ENCODE data around the gene TIMP4. TPM values are rescaled to one million over a fixed set of nuclear protein-coding genes. Genes with fewer than 3 reads are reported as not detected.

Gene TIMP4
- total RNA-seq, 1 experiment from 2014 or later = 0.46 TPM

DNA sequence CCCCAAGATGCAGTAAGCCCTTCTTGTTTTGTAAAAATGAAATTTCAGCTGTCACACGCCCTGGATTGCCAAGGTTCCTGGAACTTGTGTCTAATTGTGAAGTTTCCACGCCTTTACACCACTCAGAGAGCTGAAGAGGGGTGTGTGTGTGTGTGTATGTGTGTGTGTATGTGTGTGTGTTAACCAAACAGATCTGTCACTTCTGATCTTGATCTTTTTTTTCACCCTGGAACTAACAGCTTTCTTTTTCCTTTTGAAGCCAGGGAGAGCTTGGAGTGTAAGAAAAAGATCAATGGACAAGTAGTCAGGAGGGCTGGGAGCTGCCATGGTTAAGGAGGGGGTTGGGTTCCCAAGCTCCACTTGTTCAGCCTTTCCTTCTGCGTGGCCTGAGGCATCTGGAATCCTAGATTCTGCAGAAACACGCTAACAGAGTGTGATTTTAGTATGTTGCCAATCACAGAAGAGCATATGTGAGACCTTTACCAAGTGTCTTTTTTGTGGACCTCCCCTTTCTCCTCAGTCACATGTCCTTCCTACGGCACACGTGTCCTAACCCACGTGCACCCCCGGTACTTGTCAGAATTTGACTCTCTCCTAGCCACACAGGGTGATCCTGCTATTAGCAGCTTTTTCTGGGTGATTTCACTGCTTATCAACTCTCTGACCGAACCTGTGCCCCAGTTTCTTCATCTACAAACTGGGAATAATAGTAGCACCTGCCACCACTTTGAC lies 11.5 kb downstream of the TIMP4 start:
- no peak for DNase-seq (ENCODE audit: low read depth)

DNA sequence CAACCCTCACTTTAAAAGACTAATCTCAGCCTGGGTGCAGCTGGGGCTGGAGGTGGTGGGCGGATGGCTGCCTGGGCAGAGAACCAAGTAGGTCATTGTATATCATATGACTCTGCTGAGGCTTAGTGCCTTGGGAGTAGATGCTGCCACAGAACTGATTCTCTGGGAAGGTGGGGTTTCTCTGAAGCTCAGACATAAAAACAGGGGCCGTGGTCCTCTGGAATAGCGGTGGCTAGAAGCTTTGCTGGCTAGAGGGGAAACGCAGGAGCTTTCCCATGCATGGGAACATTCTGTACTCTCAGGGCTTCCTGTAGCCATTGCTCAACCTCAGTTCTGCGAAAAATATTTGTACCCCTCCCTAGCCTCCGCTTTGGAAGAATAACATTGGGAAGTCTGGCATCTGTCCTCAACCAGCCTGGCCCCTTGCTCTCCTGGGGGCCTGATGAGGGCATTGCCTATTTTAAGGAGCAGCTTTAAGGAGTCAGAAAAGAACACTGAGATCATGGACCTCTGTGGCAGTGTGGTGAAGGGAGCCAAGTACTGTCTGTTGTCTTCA lies 14.7 kb downstream of the TIMP4 start:
- DNase-seq (ENCODE audit: low read depth) = peak; percentile 90

- DNase-seq (ENCODE audit: low read depth) = no peak
Measured at GRCh38 chr3:12142476-12142875, 16.2 kb downstream of the TIMP4 start.

DNA sequence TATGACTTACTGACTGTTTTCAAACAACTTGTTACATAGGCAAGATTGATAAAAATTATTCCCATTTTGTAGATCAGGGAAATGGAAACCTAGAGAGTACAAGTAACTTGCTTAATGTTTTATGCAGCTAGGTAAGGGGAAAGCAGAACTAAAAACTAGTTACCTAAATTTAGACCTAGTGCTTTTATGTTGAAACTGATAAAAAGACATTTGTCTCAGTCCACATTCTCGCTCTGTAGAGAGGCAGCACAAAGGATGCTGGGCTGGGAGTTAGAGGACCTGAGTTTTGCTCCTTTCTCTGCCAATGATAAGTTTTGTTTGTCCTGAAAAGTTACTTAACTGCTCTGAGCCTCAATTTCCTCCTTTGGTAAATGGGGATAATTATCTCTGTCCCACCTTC lies 17.4 kb downstream of the TIMP4 start:
- no peak for DNase-seq (ENCODE audit: low read depth)

GRCh38 chr3:12139111-12139511 lies 19.6 kb downstream of the TIMP4 start:
- DNase-seq (ENCODE audit: low read depth) = peak; percentile 42

- DNase-seq (ENCODE audit: low read depth) = peak; percentile 52
Measured at GRCh38 chr3:12138044-12138443, 20.7 kb downstream of the TIMP4 start.

DNA sequence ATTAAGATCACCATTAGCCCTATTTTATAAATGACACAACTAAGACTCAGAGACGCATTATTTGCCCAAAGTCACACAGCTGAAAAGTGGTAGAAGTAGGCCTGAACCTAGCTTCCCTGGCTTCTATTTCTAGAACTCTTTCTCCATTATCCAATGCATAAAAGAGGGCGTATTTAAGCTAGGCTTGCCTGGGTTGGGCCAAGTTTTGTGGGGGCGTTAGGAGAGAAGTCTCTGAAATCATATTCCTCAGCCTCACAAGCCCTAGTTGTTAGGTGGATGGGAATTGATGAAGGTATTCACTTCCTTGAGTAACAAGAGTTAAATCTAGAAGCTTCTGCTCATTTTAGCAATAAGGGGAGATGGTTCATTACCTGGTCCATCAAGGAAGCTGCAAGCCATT lies 22.3 kb downstream of the TIMP4 start:
- DNase-seq (ENCODE audit: low read depth) = no peak

- peak; percentile 51 for DNase-seq (ENCODE audit: low read depth)
Measured at GRCh38 chr3:12135029-12135657, 23.6 kb downstream of the TIMP4 start.

GRCh38 chr3:12132881-12133280 lies 25.8 kb downstream of the TIMP4 start:
- DNase-seq (ENCODE audit: low read depth) = no peak

DNA sequence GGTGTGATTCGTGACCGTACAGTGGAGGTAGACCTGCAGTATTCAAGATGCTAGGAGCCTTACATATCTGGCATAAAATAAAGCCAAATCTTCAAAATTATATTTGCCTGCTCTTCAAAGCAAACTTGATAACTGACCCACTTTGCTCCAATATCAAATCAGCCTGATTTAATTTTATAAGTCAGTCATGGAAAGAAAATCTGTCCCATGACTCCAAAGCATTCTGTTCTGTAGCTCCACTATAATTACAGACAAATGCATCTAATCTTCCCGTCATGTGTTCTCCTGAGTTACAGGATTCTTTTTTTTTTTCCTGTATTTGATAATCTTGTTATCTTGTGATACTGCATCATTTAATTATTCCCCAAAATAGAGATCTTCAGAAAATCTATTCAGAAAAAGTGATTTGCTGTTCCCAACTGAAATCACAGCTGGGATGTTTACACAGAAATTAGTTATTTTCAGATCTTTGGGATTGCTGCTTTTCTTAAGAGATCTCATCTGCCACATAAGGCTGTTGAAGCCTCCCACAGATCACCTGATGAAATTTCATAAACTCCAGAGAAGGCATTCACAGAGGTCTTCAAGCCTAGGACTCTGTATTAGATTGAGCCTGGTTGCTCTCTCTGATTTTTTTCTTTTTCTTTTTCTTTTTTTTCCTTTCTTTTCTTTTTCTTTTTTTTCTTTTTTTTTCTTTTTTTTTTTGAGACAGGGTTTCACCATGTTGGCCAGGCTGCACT lies 27.2 kb downstream of the TIMP4 start:
- no peak for DNase-seq (ENCODE audit: low read depth)

- DNase-seq (ENCODE audit: low read depth) = no peak
Measured at GRCh38 chr3:12127391-12127790, 31.3 kb downstream of the TIMP4 start.

DNA sequence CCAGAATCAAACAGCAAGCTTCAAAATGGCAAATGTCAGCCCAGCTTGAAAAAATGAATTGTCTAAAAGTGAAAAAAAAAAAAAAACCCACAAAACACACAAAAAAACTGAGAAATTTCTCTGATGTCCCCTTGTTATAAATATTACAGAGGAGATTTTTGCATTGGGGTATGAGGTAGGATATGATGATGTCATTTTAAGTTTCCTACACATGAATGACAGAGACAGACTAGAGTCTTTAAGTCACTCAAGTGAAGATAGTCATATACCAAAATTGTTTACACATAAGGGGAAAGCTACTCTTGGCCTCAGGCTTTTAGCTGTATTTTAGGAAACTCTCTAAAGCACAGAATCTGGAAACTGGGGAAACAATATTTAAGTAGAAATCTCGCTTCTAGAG lies 32.9 kb downstream of the TIMP4 start:
- DNase-seq (ENCODE audit: low read depth) = no peak

DNA sequence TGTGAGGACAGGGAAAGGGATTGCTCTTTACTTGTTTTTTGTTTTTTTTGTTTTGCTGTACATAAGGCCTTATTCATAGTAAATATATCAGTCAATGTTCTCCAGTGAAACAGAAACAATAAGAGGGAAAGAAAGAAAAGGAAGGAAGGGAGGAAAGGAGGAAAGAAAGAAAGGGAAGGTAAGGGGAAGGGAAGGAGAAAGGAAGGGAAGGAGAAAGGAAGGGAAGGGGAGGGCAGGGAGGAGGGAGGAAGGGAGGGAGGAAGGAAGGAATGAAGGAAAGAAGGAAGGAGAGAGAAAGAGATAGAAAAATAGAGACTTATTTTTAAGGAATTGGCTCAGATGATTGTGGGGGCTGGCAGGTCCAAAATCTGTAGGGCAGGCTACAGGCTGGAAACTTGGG lies 37.2 kb downstream of the TIMP4 start:
- no peak for DNase-seq (ENCODE audit: low read depth)

GRCh38 chr3:12120374-12121140 lies 38.2 kb downstream of the TIMP4 start:
- no peak for DNase-seq (ENCODE audit: low read depth)

DNA sequence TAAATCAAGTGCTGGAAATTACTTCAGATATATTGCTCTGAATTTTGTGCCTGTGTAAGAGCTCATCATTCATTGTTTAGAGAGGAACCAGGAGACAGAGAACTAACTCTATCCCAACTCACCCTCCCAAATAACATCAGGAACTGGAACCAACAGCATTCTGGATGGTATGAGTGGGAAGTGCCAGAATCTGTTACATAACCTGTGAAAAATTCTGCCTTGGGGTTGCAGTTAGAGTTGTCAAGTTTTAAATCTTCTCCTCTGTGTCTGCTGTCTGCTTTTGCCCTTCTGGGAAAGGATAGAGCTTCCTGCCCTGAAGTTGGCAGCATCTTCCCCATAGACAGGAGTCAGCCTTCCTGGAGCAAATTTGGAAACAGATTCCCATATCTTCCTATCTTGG lies 41.2 kb downstream of the TIMP4 start:
- DNase-seq (ENCODE audit: low read depth) = no peak

GRCh38 chr3:12116870-12117269 lies 41.8 kb downstream of the TIMP4 start:
- DNase-seq (ENCODE audit: low read depth) = no peak

- DNase-seq (ENCODE audit: low read depth) = no peak
Measured at GRCh38 chr3:12115849-12116248, 42.9 kb downstream of the TIMP4 start.

GRCh38 chr3:12115104-12115503 lies 43.6 kb downstream of the TIMP4 start:
- no peak for DNase-seq (ENCODE audit: low read depth)

DNA sequence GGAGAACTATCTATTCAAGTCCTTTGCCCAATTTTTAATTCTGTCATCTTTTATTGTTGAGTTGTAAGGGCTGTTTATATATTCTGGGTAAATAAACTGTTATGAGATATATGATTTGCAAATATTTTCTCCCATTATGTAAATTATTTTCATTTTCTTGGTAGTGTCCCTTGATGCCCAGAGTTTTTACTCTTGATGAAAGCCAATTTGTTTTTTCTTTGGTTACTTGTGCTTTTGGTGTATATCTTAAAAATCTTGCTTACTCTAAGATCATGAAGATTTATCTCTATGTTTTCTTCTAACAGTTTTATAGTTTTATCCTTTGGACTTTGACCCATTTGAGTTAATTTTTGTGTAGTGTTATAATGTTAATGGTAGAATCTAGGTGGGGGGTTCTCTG lies 44.5 kb downstream of the TIMP4 start:
- DNase-seq (ENCODE audit: low read depth) = no peak

GRCh38 chr3:12107071-12107713 lies 51.5 kb downstream of the TIMP4 start:
- no peak for DNase-seq (ENCODE audit: low read depth)

Measured in LHCN-M2 (cell line).